Upper lobe of right lung (tissue), 1 donor: Measurements from ENCODE around the gene PSORS1C2. TPM values are rescaled to one million over a fixed set of nuclear protein-coding genes. Genes with fewer than 3 reads are reported as not detected.
"Not testable (repeated sequence)": the region's sequence is repeated elsewhere in the genome, so short reads cannot be mapped to it uniquely, and the experiment has no call there.

Experiments used
- ATAC-seq: fragments of 200-7000 bp; cut with Tn5 transposase; one replicate; pipeline ENCODE4 v1.9.1; 2020; ENCODE audit warnings: mild to moderate bottlenecking, moderate library complexity
- DNase-seq: peaks from one replicate; pipeline ENCODE4 v3.0.0-alpha.2; 2020
- H3K27ac ChIP-seq: fragments of 200-600 bp; one replicate; pipeline ENCODE4 v1.8.0; 2022
- H3K27me3 ChIP-seq: fragments of 200-600 bp; one replicate; pipeline ENCODE4 v1.8.0; 2022; ENCODE audit warnings: mild to moderate bottlenecking
- H3K36me3 ChIP-seq: fragments of 200-600 bp; one replicate; pipeline ENCODE4 v1.8.0; 2022
- H3K4me1 ChIP-seq: fragments of 200-600 bp; one replicate; pipeline ENCODE4 v1.8.0; 2022
- H3K4me3 ChIP-seq: fragments of 200-600 bp; one replicate; pipeline ENCODE4 v1.8.0; 2022; ENCODE audit warnings: mild to moderate bottlenecking
- H3K9me3 ChIP-seq: fragments of 200-600 bp; one replicate; pipeline ENCODE4 v1.8.0; 2022
- intact Hi-C: fragments of 100-400 bp; cut with DNase I; formaldehyde crosslinking; loops from one replicate; pipeline ENCODE4 v1.11.0; 2022
- total RNA-seq: library from RNA; stranded (reverse); fragmentation: NEBNext Ultra II Directional; extraction: Animal tissue kit (Norgen Biotek cat#: 25700); gene quantifications from one replicate; pipeline ENCODE4 v1.2.1, GENCODE V29; 2021
- TF ChIP-seq, protein P1 (sequence below): fragments of 200-600 bp; IDR thresholded peaks from one replicate; pipeline ENCODE4 v1.8.0; 2022; ENCODE audit warnings: antibody characterized with exemption
- donor health status: DM: no; HTN: yes; CAD: no; lungs with severe emphysema.

PSORS1C2 gene
- total RNA-seq, 1 donor from 2014 or later: not detected

DNA sequence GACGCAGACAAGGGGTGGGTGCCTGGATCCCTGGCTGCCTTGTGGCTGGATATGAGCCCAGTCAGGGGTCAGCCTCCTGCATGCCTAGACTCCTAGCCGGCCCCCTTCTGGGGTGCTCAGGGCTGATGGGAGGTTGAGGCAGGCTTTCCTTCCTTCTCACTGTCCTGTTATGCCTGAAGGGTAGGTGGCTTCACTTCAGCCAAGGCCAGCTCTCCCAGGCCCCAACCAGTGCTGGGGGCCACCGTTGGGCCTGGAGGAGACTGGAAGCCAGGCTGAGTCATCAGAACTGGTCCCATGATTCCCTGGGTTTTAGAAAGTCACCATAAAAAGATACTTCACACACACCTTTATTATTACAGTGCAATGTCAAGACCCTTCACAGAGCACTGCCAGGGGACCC lies 34.5 kb upstream of the PSORS1C2 start:
- TF ChIP-seq, protein P1, sequence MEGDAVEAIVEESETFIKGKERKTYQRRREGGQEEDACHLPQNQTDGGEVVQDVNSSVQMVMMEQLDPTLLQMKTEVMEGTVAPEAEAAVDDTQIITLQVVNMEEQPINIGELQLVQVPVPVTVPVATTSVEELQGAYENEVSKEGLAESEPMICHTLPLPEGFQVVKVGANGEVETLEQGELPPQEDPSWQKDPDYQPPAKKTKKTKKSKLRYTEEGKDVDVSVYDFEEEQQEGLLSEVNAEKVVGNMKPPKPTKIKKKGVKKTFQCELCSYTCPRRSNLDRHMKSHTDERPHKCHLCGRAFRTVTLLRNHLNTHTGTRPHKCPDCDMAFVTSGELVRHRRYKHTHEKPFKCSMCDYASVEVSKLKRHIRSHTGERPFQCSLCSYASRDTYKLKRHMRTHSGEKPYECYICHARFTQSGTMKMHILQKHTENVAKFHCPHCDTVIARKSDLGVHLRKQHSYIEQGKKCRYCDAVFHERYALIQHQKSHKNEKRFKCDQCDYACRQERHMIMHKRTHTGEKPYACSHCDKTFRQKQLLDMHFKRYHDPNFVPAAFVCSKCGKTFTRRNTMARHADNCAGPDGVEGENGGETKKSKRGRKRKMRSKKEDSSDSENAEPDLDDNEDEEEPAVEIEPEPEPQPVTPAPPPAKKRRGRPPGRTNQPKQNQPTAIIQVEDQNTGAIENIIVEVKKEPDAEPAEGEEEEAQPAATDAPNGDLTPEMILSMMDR: no peak
- Histone ChIP-seq H3K9me3 (no peaks in the 10 kb centered on the region), H3K27ac (no peak overlapping the region), H3K4me1 (no peaks in the 10 kb centered on the region), H3K36me3 (no peaks in the 10 kb centered on the region), H3K4me3 (no peak overlapping the region), H3K27me3 (no peaks in the 10 kb centered on the region)
- ATAC-seq (no peak), DNase-seq (no peak)
- intact Hi-C loops: no loop called here

DNA sequence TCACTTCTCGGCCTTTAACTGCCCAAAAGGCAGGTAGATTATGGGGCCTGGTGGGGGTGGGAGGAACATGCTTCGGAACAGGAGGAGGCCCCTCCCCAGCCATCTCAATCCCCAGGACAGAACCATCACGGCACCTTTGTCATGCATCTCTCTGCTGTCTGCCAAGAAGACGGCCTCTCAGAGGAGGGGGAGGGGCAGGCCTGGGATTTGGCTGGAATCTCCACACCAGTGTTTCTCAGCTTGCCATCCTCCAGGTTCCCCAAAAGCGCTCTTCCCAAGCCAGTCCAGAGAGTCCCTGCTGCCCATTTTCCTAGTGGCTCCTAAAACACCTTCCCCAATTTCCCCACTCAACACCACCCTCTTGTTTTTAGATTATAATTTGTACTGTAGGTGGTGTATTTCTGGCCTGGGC lies 34.1 kb upstream of the PSORS1C2 start:
- H3K27me3 ChIP-seq: no peaks in the 10 kb centered on the region
- no peaks in the 10 kb centered on the region for H3K4me1 ChIP-seq
- H3K27ac ChIP-seq: no peak overlapping the region
- H3K9me3 ChIP-seq: no peaks in the 10 kb centered on the region
- no peaks in the 10 kb centered on the region for H3K36me3 ChIP-seq
- DNase-seq: no peak
- TF ChIP-seq, protein P1: no peak
- H3K4me3 ChIP-seq: no peak overlapping the region
- no peak for ATAC-seq
- intact Hi-C loops: no loop called here

DNA sequence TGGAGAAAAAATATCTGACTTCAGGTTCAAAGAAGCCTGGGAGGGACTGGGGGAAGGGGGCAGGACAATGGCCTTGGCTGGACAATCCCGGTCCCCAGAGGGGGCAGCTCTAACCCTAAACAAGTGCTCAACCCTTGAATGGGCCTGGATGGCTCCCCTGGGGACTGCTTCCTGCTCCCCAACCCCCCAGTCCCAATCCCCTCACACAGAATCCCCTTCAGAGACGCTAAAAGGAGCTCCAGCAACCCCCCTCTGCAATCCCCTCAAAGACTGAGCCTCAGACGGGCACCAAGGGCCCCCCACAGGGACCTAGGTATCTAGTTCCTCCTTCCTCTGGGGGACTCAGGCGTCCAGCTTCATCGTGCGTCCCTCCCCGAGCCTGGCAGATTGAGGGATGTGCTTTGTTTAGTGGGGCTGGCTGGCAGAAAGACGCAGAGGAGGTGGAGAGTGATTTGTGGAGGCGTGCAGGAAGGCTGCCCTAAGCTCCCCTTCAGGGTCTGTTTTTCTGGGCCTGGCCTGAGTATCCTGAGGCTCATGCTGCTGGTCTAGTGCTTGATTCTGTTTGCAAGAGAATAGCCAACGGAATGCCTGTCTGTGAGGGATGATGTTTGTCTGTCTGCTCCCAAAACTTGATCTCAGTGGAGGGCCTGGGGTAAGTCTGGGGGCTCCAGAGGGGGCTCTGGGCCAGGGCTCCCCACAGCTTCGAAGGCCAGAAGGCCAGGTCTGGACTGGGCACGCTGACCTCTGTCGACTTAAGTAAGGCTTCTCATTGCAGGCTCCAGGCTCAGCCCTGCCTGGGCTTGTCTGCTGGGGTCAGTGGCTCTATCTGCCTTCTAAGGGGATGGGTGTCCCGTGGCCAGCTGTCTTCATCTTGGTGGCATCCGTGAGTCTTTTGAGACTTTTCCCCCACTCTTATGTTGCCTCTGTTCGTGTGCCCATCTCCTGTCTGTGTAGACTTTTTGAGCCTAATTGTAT lies 33.4 kb upstream of the PSORS1C2 start:
- TF ChIP-seq, protein P1: no peak
- DNase-seq: no peak
- H3K4me1 ChIP-seq: no peaks in the 10 kb centered on the region
- intact Hi-C loops: no loop called here
- no peaks in the 10 kb centered on the region for H3K36me3 ChIP-seq
- no peaks in the 10 kb centered on the region for H3K27me3 ChIP-seq
- H3K4me3 ChIP-seq: no peak overlapping the region
- ATAC-seq: no peak
- H3K9me3 ChIP-seq: no peaks in the 10 kb centered on the region
- no peak overlapping the region for H3K27ac ChIP-seq

DNA sequence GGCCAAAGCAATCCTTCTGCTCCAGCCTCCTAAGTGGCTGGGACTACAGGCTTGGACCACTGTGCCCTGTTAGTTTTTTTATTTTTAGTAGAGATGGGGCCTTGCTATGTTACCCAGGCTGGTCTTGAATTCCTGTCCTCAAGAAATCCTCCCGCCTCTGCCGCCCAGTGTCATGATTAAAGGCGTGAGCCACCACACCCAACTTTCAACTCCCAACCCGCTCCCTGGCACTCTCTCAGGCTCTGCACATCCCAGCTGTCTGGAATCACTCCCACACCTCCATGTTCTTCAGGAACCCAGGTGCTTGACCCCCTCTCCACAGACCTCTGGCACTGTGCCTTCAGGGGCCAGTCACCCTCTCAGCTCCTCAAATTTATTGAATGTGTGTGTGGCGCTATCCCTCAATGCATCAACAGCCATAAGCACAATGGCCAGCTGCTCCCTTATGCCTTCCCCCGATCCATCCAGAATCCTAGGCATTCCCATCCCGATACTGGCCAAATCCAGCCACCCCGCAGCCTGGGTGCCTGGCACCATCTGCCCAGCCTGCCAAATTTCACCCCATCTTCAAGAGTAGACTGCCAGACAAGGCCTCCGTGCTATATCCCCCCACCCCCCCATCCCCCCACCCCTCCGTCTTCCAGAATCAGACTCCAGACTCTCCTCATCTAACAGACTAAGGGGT lies 32.3 kb upstream of the PSORS1C2 start:
- DNase-seq: no peak
- TF ChIP-seq, protein P1: no peak
- Histone ChIP-seq H3K27ac (no peak overlapping the region), H3K4me3 (no peak overlapping the region), H3K9me3 (no peaks in the 10 kb centered on the region), H3K27me3 (no peaks in the 10 kb centered on the region), H3K36me3 (no peaks in the 10 kb centered on the region), H3K4me1 (no peaks in the 10 kb centered on the region)
- intact Hi-C loops: no loop called here
- no peak for ATAC-seq

DNA sequence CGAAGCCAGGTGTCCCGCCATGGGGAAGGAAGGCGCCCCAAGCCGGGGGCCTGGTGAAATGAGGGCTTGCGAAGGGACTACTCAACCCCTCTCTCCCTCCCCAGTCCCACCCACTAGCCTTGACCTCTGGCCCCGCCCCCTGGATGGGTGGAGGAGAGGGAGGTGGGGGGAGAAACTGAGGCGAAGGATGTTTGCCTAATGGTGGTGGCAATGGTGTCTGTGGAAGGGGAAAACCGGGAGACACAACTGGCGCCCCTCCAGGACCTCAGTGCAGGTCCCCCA lies 31.7 kb upstream of the PSORS1C2 start, which contains the start of gene POU5F1:
TSS of gene POU5F1 (minus strand) at position 83 of the 282 bp plus-strand sequence. CDS start at position 21, 62 bp downstream.
- H3K4me3 ChIP-seq: no peak within 1 kb of the TSS
- DNase-seq (no peak), ATAC-seq (no peak)
- TF ChIP-seq, protein P1: no peak
- no peaks in the 10 kb centered on the region for H3K4me1 ChIP-seq
- no peaks in the 10 kb centered on the region for H3K36me3 ChIP-seq
- intact Hi-C loops: no loop called here
- H3K27me3 ChIP-seq: no peaks in the 10 kb centered on the region
- no peak within 1 kb of the TSS for H3K27ac ChIP-seq
- H3K9me3 ChIP-seq: no peaks in the 10 kb centered on the region

DNA sequence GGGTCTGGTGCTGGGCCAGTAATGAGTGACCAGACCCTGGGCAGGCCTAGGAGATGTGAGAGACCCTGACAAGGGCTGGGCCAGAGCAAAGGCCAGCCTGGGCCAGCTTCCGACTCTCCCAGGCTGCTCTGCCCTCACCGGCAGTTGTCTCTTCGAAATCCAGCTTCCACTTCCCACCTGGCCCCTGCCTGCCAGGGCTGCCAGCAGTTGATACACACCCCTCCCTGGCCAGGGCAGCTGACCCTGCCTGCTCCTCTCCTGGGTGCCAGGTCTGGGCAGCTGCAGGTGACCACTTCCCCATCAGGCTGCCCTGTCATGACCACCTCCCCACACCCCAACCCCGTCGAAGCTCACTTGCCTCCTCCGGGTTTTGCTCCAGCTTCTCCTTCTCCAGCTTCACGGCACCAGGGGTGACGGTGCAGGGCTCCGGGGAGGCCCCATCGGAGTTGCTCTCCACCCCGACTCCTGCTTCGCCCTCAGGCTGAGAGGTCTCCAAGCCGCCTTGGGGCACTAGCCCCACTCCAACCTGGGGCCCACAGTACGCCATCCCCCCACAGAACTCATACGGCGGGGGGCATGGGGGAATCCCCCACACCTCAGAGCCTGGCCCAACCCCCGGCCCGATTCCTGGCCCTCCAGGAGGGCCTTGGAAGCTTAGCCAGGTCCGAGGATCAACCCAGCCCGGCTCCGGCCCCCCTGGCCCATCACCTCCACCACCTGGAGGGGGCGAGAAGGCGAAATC lies 31.2 kb upstream of the PSORS1C2 start:
- intact Hi-C loops, DNase-seq, H3K9me3 ChIP-seq, H3K27me3 ChIP-seq, H3K27ac ChIP-seq, H3K4me3 ChIP-seq, ATAC-seq, H3K4me1 ChIP-seq, H3K36me3 ChIP-seq: not testable (repeated sequence)
